OCI-LY7 (cell line): ENCODE results near the gene VAPB. TPM values are rescaled to one million over a fixed set of nuclear protein-coding genes. Genes with fewer than 3 reads are reported as not detected.

ENCODE experiments used
- BruUV-seq: library from RNA; stranded (reverse); fragments of 400-500 nt; replicated peaks from 2 replicates; lab custom pipeline; 2021; lab: Mats Ljungman, UMichigan
- CTCF ChIA-PET: fragments of 300-600 bp; sonication (Branson Sonifier 250); formaldehyde crosslinking; loops from one replicate; lab custom pipeline; 2022; ENCODE audit warnings: antibody characterized with exemption; ENCODE audit not compliant: unreplicated experiment; lab: Charles Lee
- POLR2A ChIA-PET: fragments of 300-600 bp; sonication (Branson Sonifier 250); formaldehyde crosslinking; loops from one replicate; lab custom pipeline; 2022; ENCODE audit warnings: antibody characterized with exemption; lab: Charles Lee
- DNase-seq: peaks from one replicate; pipeline ENCODE4 v3.0.0-alpha.2; 2015; ENCODE audit warnings: low spot score
- H2AFZ ChIP-seq: fragments of 200-600 bp; sonication (generic), shearing (Covaris generic); 2 replicates; pipeline ENCODE4 v1.6.1; 2014; ENCODE audit warnings: mild to moderate bottlenecking, antibody characterized with exemption, low read length, moderate library complexity
- H3K27ac ChIP-seq: fragments of 200-600 bp; sonication (generic); 2 replicates; pipeline ENCODE4 v1.5.1; 2014; ENCODE audit warnings: mixed run types, low read depth, mild to moderate bottlenecking, moderate library complexity, low read length, inconsistent platforms; ENCODE audit not compliant: poor library complexity, severe bottlenecking
- H3K36me3 ChIP-seq: fragments of 200-600 bp; sonication (generic); 2 replicates; pipeline ENCODE4 v1.6.1; 2014; ENCODE audit warnings: mild to moderate bottlenecking, antibody characterized with exemption, low read length, moderate library complexity, mixed read lengths; ENCODE audit not compliant: insufficient read depth
- H3K4me1 ChIP-seq: fragments of 200-600 bp; sonication (generic); 2 replicates; pipeline ENCODE4 v1.5.1; 2014; ENCODE audit warnings: mild to moderate bottlenecking, low read length; ENCODE audit not compliant: insufficient read depth, poor library complexity, severe bottlenecking
- H3K4me2 ChIP-seq: fragments of 200-600 bp; sonication (generic); 2 replicates; pipeline ENCODE4 v1.6.1; 2014; ENCODE audit warnings: mild to moderate bottlenecking, low read length
- H3K4me3 ChIP-seq: fragments of 200-600 bp; sonication (generic); 2 replicates; pipeline ENCODE4 v1.5.1; 2014; ENCODE audit warnings: mild to moderate bottlenecking, low read depth, low read length; ENCODE audit not compliant: poor library complexity, severe bottlenecking
- H3K79me2 ChIP-seq: fragments of 200-600 bp; sonication (generic); 2 replicates; pipeline ENCODE4 v1.6.1; 2016; ENCODE audit warnings: low read depth, mild to moderate bottlenecking, low read length, moderate library complexity, mixed read lengths; ENCODE audit not compliant: insufficient read depth
- H3K9me2 ChIP-seq: fragments of 200-600 bp; sonication (generic); 2 replicates; pipeline ENCODE4 v1.6.1; 2016; ENCODE audit warnings: mild to moderate bottlenecking, low read length, mixed read lengths; ENCODE audit not compliant: insufficient read depth
- H3K9me3 ChIP-seq: fragments of 200-600 bp; sonication (generic); 2 replicates; pipeline ENCODE4 v1.6.1; 2014; ENCODE audit warnings: mild to moderate bottlenecking, mixed run types, low read length, mixed read lengths
- H4K20me1 ChIP-seq: fragments of 200-600 bp; sonication (generic); 2 replicates; pipeline ENCODE4 v1.6.1; 2014; ENCODE audit warnings: mild to moderate bottlenecking, antibody characterized with exemption, low read length, moderate library complexity, mixed read lengths; ENCODE audit not compliant: insufficient read depth
- EZH2phosphoT487 ChIP-seq: fragments of 200-600 bp; sonication (generic); IDR thresholded peaks from 2 replicates; pipeline ENCODE4 v1.6.1; 2018; ENCODE audit warnings: low read depth, borderline replicate concordance, mild to moderate bottlenecking, mixed run types, antibody characterized with exemption, low read length, moderate library complexity, mixed read lengths
- intact Hi-C: fragments of 100-400 bp; cut with micrococcal nuclease; formaldehyde crosslinking; loops from one replicate; pipeline ENCODE4 v1.10.0; 2022; ENCODE audit not compliant: unreplicated experiment
- total RNA-seq, 2 experiments: library from RNA; depleted of rRNA in 1 of 2; stranded (reverse); fragments of >200 nt in 1 of 2; shearing (Covaris generic) in 1 of 2; gene quantifications; 2 replicates each; pipeline ENCODE4 v1.2.3, GENCODE V29; 2014 to 2022
- TF ChIP-seq, protein P1 (sequence below): fragments of 200-600 bp; sonication (generic); conservative IDR thresholded peaks from 2 replicates; pipeline ENCODE4 v1.5.1; 2014; ENCODE audit warnings: mild to moderate bottlenecking, antibody characterized with exemption, low read length, moderate library complexity, mixed read lengths

Gene VAPB
- total RNA-seq, 2 experiments from 2014 or later: 13.3 to 43.2 TPM

GRCh38 chr20:58416057-58416456 lies 27.0 kb downstream of the VAPB start:
- no TSS peak for BruUV-seq
- Histone ChIP-seq H3K79me2 (peaks cover 63% of the 10 kb centered on the region), H3K4me1 (no peaks in the 10 kb centered on the region), H3K27ac (no peak overlapping the region), H2AFZ (no peak overlapping the region), H4K20me1 (no peaks in the 10 kb centered on the region), H3K4me3 (no peak overlapping the region), H3K9me2 (no peaks in the 10 kb centered on the region), H3K36me3 (peaks cover 70% of the 10 kb centered on the region), H3K4me2 (no peak overlapping the region), H3K9me3 (peaks cover 14% of the 10 kb centered on the region; the same call in 1 of the 2 replicates)
- ChIA-PET CTCF (no interaction called here), POLR2A (interaction anchor here (0.7 kb wide), 1 partner anchor 254 kb away, joined by 4 read pairs; no protein-coding TSS in a partner anchor)
- no peak for DNase-seq
- intact Hi-C loops: no loop called here
- no peak for TF ChIP-seq EZH2phosphoT487

GRCh38 chr20:58416835-58417234 lies 27.8 kb downstream of the VAPB start:
- CTCF ChIA-PET: no interaction called here
- H4K20me1 ChIP-seq: no peaks in the 10 kb centered on the region
- no peak overlapping the region for H3K27ac ChIP-seq
- no peaks in the 10 kb centered on the region for H3K4me1 ChIP-seq
- no peaks in the 10 kb centered on the region for H3K9me2 ChIP-seq
- no peak for DNase-seq
- no peak overlapping the region for H2AFZ ChIP-seq
- no TSS peak for BruUV-seq
- POLR2A ChIA-PET: interaction anchor here (0.7 kb wide), 1 partner anchor 253 kb away, joined by 4 read pairs; no protein-coding TSS in a partner anchor
- intact Hi-C loops: no loop called here
- no peak overlapping the region for H3K4me3 ChIP-seq
- H3K4me2 ChIP-seq: no peak overlapping the region
- H3K36me3 ChIP-seq: peaks cover 73% of the 10 kb centered on the region
- H3K79me2 ChIP-seq: peaks cover 55% of the 10 kb centered on the region
- TF ChIP-seq, protein P1, sequence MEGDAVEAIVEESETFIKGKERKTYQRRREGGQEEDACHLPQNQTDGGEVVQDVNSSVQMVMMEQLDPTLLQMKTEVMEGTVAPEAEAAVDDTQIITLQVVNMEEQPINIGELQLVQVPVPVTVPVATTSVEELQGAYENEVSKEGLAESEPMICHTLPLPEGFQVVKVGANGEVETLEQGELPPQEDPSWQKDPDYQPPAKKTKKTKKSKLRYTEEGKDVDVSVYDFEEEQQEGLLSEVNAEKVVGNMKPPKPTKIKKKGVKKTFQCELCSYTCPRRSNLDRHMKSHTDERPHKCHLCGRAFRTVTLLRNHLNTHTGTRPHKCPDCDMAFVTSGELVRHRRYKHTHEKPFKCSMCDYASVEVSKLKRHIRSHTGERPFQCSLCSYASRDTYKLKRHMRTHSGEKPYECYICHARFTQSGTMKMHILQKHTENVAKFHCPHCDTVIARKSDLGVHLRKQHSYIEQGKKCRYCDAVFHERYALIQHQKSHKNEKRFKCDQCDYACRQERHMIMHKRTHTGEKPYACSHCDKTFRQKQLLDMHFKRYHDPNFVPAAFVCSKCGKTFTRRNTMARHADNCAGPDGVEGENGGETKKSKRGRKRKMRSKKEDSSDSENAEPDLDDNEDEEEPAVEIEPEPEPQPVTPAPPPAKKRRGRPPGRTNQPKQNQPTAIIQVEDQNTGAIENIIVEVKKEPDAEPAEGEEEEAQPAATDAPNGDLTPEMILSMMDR: no peak
- H3K9me3 ChIP-seq: peaks cover 9% of the 10 kb centered on the region; the same call in 1 of the 2 replicates

GRCh38 chr20:58417438-58417837 lies 28.4 kb downstream of the VAPB start:
- ChIA-PET POLR2A (no interaction called here), CTCF (no interaction called here)
- H3K9me3 ChIP-seq: peaks cover 5% of the 10 kb centered on the region; the same call in 1 of the 2 replicates
- H3K4me3 ChIP-seq: no peak overlapping the region
- no peak overlapping the region for H2AFZ ChIP-seq
- H3K4me2 ChIP-seq: no peak overlapping the region
- intact Hi-C loops: no loop called here
- H3K36me3 ChIP-seq: peaks cover 75% of the 10 kb centered on the region
- no TSS peak for BruUV-seq
- no peak overlapping the region for H3K27ac ChIP-seq
- H3K4me1 ChIP-seq: no peaks in the 10 kb centered on the region
- peaks cover 51% of the 10 kb centered on the region for H3K79me2 ChIP-seq
- no peaks in the 10 kb centered on the region for H3K9me2 ChIP-seq
- no peak for DNase-seq
- TF ChIP-seq, protein P1: no peak
- TF ChIP-seq EZH2phosphoT487: no peak
- no peaks in the 10 kb centered on the region for H4K20me1 ChIP-seq
